ENCODE results near the gene ASB1. TPM values are rescaled to one million over a fixed set of nuclear protein-coding genes. Genes with fewer than 3 reads are reported as not detected.

The ASB1 gene
- total and polyA plus RNA-seq, 2 of the 13 experiments (the other 11 are each of a cell fraction or from before 2014, with no cell fraction given) = 48.6 to 49.2 TPM

DNA sequence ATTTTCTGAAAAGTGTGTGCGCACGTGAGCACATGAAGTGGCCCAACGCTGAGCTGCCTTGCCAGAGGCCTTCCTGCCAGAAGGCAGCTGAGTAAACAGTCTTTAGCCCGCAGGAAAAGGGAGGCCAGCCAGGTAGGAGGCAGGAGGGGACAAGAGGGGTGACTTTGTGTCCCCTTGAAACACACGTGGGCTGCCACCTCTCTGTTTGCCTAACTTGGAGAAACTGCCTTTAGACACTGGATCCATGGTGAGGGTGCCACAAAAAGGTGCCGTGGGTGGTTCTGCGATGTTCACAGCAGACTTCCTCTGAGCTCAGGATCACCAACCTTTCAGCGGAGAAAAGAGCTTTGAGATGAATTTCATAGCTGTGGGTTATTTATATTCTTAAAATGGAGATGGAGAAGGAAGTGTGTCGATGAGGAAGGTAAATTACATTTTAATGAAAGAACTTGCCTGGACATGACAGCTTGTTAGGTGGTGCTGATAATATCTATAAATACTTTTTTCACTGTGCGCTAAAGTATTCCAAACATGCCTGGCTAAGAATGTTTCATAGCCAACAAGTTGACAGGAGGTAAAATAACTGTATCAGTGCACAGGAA is 36.6 kb upstream of the ASB1 start (continued):
- TF ChIP-seq, protein P1, sequence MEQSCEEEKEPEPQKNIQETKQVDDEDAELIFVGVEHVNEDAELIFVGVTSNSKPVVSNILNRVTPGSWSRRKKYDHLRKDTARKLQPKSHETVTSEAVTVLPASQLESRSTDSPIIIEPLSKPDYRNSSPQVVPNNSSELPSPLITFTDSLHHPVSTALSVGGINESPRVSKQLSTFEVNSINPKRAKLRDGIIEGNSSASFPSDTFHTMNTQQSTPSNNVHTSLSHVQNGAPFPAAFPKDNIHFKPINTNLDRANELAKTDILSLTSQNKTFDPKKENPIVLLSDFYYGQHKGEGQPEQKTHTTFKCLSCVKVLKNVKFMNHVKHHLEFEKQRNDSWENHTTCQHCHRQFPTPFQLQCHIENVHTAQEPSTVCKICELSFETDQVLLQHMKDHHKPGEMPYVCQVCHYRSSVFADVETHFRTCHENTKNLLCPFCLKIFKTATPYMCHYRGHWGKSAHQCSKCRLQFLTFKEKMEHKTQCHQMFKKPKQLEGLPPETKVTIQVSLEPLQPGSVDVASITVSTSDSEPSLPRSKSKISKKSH (CRISPR knock-in tag; IDR thresholded peaks at IDR 0.05; ENCODE audit: borderline replicate concordance) = no peak
- TF ChIP-seq, protein P2, sequence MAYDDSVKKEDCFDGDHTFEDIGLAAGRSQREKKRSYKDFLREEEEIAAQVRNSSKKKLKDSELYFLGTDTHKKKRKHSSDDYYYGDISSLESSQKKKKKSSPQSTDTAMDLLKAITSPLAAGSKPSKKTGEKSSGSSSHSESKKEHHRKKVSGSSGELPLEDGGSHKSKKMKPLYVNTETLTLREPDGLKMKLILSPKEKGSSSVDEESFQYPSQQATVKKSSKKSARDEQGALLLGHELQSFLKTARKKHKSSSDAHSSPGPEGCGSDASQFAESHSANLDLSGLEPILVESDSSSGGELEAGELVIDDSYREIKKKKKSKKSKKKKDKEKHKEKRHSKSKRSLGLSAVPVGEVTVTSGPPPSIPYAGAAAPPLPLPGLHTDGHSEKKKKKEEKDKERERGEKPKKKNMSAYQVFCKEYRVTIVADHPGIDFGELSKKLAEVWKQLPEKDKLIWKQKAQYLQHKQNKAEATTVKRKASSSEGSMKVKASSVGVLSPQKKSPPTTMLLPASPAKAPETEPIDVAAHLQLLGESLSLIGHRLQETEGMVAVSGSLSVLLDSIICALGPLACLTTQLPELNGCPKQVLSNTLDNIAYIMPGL (CRISPR knock-in tag; IDR thresholded peaks at IDR 0.05; ENCODE audit: borderline replicate concordance in 1 of 2, low read depth in 1 of 2) = no peak
- no peak for TF ChIP-seq DPF2 (CRISPR knock-in tag; IDR thresholded peaks at IDR 0.05; ENCODE audit: borderline replicate concordance, low read depth)
- TF ChIP-seq, protein P3, sequence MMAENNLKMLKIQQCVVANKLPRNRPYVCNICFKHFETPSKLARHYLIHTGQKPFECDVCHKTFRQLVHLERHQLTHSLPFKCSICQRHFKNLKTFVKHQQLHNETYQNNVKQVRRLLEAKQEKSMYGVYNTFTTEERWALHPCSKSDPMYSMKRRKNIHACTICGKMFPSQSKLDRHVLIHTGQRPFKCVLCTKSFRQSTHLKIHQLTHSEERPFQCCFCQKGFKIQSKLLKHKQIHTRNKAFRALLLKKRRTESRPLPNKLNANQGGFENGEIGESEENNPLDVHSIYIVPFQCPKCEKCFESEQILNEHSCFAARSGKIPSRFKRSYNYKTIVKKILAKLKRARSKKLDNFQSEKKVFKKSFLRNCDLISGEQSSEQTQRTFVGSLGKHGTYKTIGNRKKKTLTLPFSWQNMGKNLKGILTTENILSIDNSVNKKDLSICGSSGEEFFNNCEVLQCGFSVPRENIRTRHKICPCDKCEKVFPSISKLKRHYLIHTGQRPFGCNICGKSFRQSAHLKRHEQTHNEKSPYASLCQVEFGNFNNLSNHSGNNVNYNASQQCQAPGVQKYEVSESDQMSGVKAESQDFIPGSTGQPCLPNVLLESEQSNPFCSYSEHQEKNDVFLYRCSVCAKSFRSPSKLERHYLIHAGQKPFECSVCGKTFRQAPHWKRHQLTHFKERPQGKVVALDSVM (CRISPR knock-in tag; IDR thresholded peaks at IDR 0.05) = peak; percentile 37; the same call in 1 of the 2 replicates
- TF ChIP-seq ZNF3 (CRISPR knock-in tag; IDR thresholded peaks at IDR 0.05) = no peak
- no peak for TF ChIP-seq ZNF12 (CRISPR knock-in tag; IDR thresholded peaks at IDR 0.05)
- TF ChIP-seq FOXA1 (IDR thresholded peaks at IDR 0.05) = no peak
- peak; percentile 16; the same call in 1 of the 2 replicates for TF ChIP-seq FOXA1 (CRISPR knock-in tag; IDR thresholded peaks at IDR 0.05)

Data from HepG2 (cell line).